RWPE2 (cell line): ENCODE results near the gene GFY.

Experiments used
- ATAC-seq: fragments of 200-7000 bp; cut with Tn5 transposase; 3 replicates; pipeline ENCODE4 v1.9.1; 2021; ENCODE audit warnings: low read depth
- DNase-seq: peaks from one replicate; pipeline ENCODE4 v3.0.0-alpha.2; 2020; ENCODE audit warnings: low spot score
- H3K27ac ChIP-seq: fragments of 450-650 bp; 2 replicates; pipeline ENCODE4 v1.5.1; 2017; ENCODE audit warnings: mild to moderate bottlenecking; ENCODE audit not compliant: poor library complexity, severe bottlenecking
- H3K27me3 ChIP-seq: fragments of 250-450 bp; sonication (Bioruptor Pico); 2 replicates; pipeline ENCODE4 v1.5.1; 2021; ENCODE audit warnings: mild to moderate bottlenecking, moderate library complexity; ENCODE audit not compliant: insufficient read depth, poor library complexity, severe bottlenecking
- H3K36me3 ChIP-seq: fragments of 250-450 bp; sonication (Bioruptor Pico); 2 replicates; pipeline ENCODE4 v1.5.1; 2020; ENCODE audit warnings: low read depth, mild to moderate bottlenecking, moderate library complexity
- H3K4me1 ChIP-seq: fragments of 250-450 bp; sonication (Bioruptor Pico); 2 replicates; pipeline ENCODE4 v1.5.1; 2021; ENCODE audit warnings: mild to moderate bottlenecking, moderate library complexity; ENCODE audit not compliant: insufficient read depth, poor library complexity, severe bottlenecking
- H3K4me3 ChIP-seq: fragments of 250-450 bp; sonication (Bioruptor Pico); 2 replicates; pipeline ENCODE4 v1.5.1; 2021; ENCODE audit warnings: mild to moderate bottlenecking, moderate library complexity; ENCODE audit not compliant: severe bottlenecking
- H3K9me3 ChIP-seq: fragments of 250-450 bp; sonication (Bioruptor Pico); 2 replicates; pipeline ENCODE4 v1.5.1; 2021; ENCODE audit warnings: mild to moderate bottlenecking, moderate library complexity; ENCODE audit not compliant: severe bottlenecking
- TF ChIP-seq, protein P1 (sequence below): fragments of 450-650 bp; IDR thresholded peaks from one replicate; pipeline ENCODE4 v1.5.1; 2017; ENCODE audit warnings: mild to moderate bottlenecking, moderate library complexity; ENCODE audit not compliant: poor library complexity, severe bottlenecking

Gene GFY

DNA sequence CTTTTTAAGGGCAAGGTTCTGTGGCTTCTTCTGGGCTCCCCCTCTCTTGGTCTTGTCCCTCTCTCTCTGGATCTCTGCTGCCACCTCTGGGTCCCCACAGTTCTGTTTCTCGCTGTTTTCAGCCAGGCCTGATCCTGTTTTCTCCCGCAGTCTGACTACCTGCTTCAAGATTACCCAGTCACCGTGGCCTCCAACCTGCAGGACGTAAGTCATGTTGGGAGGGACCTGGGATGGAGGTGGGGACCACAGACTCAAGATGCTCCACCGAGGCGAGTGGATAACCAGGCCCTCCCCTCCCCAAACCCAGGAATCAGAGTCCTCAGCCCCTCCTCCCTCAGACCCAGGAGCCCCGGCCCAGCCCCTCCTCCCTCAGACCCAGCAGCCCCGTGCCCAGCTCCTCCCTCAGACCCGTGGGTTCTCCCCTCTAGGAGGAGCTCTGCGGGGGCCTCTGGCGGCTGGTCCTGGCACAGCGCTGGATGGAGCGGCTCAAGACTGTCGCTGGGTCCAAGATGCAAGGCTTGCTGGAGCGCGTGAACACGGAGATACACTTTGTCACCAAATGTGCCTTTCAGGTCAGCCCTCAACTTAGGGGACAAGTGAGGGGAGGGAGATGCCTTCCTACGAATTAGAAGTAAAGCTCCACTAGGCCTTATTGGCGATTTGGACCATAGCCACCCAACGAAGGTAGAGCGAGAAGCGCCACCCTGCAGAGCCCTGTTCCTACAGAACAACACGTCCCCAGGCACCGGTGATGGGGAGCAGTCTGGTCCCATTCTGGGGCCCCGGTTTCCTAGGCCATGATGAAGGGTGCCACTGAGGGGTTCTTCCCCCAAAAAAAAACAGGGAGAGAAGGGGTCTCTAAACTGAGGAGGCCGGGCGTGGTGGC, 51.0 kb downstream of the GFY start:
- Histone ChIP-seq H3K36me3 (no peaks in the 10 kb centered on the region), H3K4me1 (no peaks in the 10 kb centered on the region), H3K9me3 (no peaks in the 10 kb centered on the region), H3K27me3 (no peaks in the 10 kb centered on the region), H3K27ac (no peak overlapping the region), H3K4me3 (no peak overlapping the region)
- no peak for DNase-seq
- ATAC-seq, result peak; percentile 26; the same call in 1 of the 3 replicates
- TF ChIP-seq, protein P1, sequence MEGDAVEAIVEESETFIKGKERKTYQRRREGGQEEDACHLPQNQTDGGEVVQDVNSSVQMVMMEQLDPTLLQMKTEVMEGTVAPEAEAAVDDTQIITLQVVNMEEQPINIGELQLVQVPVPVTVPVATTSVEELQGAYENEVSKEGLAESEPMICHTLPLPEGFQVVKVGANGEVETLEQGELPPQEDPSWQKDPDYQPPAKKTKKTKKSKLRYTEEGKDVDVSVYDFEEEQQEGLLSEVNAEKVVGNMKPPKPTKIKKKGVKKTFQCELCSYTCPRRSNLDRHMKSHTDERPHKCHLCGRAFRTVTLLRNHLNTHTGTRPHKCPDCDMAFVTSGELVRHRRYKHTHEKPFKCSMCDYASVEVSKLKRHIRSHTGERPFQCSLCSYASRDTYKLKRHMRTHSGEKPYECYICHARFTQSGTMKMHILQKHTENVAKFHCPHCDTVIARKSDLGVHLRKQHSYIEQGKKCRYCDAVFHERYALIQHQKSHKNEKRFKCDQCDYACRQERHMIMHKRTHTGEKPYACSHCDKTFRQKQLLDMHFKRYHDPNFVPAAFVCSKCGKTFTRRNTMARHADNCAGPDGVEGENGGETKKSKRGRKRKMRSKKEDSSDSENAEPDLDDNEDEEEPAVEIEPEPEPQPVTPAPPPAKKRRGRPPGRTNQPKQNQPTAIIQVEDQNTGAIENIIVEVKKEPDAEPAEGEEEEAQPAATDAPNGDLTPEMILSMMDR, result peak; percentile 31
